ENCODE measurements around the gene MAST2.

MAST2 gene

GRCh38 chr1:46076343-46076742, 272.9 kb downstream of the MAST2 start:
- no peak for DNase-seq

GRCh38 chr1:46077644-46078043, 274.2 kb downstream of the MAST2 start:
- no peak for DNase-seq

GRCh38 chr1:46080257-46080656, 276.8 kb downstream of the MAST2 start:
- DNase-seq: no peak

- DNase-seq: no peak
Measured at GRCh38 chr1:46081206-46081605, 277.8 kb downstream of the MAST2 start.

GRCh38 chr1:46081619-46082018, 278.2 kb downstream of the MAST2 start:
- DNase-seq: no peak

- DNase-seq: no peak
Measured at GRCh38 chr1:46083579-46083978, 280.2 kb downstream of the MAST2 start.

GRCh38 chr1:46084553-46085451, 281.4 kb downstream of the MAST2 start:
- no peak for DNase-seq
